NCI-H1092 treated with DMSO at 0.1 percent for 48 hours (cell line): ENCODE data around the gene PROCA1.
A peak's percentile ranks its signal among the peaks of the same experiment; 100 is the strongest.
"Not testable (repeated sequence)": the region's sequence is repeated elsewhere in the genome, so short reads cannot be mapped to it uniquely, and the experiment has no call there.

ENCODE experiments used
- DNase-seq: peaks from one replicate; lab custom pipeline; 2025; lab: John Stamatoyannopoulos, UW

Gene PROCA1

DNA sequence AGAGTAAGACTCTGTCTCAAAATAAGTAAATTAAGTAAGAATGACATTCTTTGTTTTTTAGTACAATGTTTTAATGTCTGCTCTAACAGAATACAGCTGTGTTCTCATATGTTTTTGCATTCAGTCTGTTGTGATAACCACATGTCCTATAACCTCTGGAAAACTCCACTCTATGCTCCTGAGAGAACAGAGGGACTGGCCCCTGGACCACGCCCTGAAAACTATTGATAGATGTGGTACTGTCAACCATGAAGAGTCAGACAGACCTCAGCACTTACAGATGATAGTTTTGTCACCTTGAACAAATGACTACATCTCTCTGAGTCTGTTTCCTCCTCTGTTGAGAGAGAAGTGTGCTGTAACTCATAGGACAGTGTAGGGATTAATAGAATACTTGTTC is 41.8 kb downstream of the PROCA1 start:
- DNase-seq: no peak

DNA sequence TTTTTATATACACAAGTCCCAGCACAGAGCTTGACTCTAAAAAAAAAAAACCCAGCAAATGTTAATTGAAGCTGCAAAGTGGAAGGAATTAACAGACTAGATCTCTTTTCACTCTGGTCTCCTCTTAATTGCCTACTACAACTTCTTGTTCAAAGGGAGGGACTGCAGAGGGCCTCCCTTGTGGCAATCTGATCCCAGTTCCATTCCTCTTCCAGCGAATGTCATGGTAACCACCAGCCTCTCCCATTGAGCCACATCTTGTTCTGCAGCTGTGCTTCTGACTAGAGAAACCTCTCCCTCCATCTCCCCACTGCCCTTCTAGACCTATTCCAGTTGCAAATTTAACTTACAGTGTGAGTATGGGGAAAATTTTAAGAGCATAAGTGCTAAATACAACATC is 43.8 kb downstream of the PROCA1 start:
- no peak for DNase-seq

DNA sequence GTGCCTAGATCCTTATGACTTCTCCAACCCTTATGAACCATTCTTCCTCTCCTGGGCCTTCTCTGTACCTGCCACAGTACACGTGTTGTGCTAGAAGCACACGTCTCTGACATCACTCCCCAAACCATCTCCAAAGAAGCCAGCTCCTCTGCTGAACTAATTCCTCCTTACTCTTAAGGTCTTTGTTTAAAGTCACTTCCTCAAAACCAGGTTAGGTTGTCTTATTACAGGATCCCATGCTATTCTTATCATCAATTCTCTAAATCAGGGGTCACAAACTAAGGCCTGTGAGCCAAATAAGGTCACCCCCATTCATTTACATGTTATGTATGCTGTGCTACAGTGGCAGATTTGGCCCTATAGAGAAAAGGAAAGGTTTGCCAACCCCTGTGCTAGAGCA is 45.7 kb downstream of the PROCA1 start:
- DNase-seq: no peak

DNA sequence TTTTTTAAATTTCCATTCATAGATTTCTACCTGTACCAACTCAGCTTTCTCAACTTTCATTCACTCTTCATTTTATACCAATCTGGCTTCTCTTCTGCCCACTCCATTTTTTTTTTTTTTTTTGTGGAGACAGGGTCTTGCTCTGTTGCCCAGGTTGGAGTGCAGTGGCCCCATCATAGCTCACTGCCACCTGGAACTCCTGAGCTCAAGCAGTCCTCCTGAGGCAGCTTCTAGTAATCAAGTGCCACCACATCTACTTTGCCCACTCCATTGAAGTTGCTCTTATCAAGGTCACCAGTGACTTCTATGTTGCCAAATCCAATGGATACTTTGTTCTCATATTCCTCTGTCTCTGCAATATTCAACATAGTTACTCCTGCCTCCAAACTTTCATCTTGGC is 48.0 kb downstream of the PROCA1 start:
- no peak for DNase-seq

DNA sequence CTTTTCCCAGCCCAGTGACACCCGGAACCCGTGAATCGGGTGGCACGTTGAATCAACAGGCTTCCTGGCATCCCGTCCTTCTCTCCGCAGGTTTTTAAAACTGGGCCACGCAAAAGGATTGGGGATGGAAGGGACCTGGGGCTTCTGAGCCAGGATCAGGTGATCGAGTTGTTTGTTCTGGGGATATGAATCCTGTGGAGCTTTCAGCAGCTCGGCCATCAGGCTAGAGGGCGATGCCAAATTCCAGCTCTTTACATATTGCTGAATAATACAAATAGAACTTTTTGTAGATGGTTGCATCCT is 49.2 kb downstream of the PROCA1 start:
- DNase-seq: peak; percentile 48

DNA sequence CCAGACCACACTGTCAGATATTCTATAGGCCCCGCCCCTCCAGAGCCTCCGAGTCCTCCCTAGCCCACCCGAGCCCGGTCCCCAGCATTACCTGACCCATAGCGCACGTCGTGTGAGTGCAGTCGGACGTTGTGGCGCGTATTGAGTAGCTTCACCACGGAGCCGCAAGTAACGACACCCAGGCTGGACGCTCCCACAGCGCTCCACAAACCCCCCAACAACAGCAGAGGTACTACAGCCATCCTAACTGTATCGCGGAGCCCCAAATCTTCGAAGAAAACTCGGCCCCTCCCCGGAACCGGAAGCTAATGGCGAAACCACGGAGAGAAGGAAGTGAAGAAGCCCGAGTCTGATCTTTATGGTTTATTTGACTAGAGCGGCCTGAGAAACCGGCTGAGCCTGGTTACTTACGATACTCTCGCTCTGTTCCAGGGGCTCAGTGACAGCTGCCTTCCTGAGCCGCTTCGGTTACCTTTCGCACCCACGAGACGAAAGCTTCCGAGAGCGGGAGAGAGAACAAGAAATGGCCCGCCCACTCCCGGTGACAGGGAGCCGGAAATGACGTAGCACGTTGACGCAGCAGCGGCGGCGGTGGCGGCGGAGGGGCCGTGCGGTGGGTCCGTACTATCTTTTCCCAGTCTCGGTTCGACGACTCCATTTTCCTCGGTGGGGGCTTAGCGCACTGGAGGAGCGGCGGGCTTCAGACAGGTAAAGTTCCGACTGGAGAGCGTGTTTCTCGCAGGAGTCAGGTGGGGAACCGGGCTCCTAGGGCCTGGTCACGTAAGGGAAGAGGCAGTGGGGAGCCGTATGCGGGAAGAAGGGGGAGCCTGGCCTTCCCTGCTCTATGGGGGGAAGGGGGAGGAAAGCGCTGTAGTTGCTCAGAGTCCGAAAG is 49.8 kb downstream of the PROCA1 start, which contains the start of the genes SDF2 and SUPT6H:
Gene SDF2 (minus strand): TSS at position 272 of the 892 bp plus-strand sequence. CDS start 30 bp downstream, at position 242.
Gene SUPT6H (plus strand): TSS at position 571 of the 892 bp plus-strand sequence. CDS start 11,197 bp downstream, outside the sequence.
- DNase-seq: peak; percentile 93

DNA sequence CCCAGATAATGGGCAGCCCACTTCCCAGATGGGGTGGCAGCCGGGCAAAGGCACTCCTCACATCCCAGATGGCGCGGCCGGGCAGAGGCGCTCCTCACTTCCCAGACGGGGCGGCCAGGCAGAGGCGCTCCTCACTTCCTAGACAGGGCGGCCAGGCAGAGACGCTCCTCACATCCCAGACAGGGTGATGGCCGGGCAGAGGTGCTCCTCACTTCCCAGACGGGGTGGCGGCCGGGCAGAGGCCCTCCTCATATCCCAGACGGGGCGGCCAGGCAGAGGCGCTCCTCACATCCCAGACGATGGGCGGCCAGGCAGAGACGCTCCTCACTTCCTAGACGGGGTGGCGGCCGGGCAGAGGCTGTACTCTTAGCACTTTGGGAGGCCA is 52.2 kb downstream of the PROCA1 start:
- not testable (repeated sequence) for DNase-seq

DNA sequence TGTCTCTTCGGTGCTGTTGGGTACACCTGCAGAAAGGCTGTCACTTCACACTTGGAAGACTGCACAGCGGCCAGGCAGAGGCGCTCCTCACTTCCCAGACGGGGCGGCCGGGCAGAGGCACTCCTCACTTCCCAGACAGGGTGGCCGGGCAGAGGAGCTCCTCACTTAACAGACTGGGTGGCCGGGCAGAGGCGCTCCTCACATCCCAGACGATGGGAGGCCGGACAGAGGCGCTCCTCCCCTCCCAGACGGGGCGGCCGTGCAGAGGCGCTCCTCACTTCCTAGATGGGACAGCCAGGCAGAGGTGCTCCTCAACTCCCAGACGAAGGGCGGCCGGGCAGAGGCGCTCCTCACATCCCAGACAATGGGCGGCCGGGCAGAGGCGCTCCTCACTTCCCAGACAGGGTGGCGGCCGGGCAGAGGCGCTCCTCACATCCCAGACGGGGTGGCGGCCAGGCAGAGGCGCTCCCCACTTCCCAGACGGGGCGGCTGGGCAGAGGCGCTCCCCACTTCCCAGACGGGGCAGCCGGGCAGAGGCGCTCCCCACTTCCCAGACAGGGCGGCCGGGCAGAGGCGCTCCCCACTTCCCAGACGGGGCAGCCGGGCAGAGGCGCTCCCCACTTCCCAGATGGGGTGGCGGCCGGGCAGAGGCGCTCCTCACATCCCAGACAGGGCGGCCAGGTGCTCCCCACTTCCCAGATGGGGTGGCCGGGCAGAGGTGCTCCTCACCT is 52.8 kb downstream of the PROCA1 start:
- DNase-seq: not testable (repeated sequence)

DNA sequence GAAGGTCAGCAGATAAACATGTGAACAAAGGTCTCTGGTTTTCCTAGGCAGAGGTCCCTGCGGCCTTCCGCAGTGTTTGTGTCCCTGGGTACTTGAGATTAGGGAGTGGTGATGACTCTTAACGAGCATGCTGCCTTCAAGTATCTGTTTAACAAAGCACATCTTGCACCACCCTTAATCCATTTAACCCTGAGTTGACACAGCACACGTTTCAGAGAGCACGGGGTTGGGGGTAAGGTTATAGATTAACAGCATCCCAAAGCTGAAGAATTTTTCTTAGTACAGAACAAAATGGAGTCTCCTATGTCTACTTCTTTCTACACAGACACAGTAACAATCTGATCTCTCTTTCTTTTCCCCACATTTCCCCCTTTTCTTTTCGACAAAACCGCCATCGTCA is 53.3 kb downstream of the PROCA1 start:
- not testable (repeated sequence) for DNase-seq

DNA sequence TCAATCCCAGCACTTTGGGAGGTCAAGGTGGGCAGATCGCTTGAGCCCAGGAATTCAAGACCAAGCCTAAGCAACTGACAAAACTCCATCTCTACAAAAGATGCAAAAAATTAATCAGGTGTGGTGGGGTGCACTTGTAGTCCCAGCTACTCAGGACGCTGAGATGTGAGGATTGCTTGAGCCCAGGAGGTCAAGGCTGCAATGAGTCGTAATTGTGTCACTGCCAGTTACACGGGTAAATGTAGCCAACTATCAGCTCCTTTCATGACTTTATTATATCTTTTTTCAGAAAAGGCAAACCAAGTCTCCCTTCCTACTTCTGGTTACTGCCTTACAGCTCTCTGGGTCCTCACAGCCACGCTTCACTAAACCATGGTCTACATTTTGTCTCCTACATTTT is 53.9 kb downstream of the PROCA1 start:
- no peak for DNase-seq

DNA sequence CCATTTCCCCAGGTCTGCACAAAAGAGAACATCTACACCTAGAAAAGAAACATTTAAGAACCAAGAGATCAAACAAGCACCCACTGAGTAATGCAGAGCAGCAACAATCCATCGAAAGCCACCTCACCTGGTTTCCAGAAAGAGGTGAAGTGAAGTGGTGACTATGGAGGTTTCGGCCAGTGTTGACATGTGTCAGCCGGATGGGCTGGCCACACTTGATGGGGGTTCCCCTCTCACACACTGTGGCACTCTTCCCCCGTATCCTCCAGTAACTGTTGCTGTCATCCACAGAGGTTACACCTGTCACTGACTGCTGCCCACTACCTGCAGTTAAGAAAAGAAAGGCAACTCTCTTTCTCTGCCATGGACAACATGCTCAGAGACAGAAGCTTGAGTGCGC is 56.5 kb downstream of the PROCA1 start:
- DNase-seq: no peak
